ENCODE data around the gene GALC.

GALC gene

DNA sequence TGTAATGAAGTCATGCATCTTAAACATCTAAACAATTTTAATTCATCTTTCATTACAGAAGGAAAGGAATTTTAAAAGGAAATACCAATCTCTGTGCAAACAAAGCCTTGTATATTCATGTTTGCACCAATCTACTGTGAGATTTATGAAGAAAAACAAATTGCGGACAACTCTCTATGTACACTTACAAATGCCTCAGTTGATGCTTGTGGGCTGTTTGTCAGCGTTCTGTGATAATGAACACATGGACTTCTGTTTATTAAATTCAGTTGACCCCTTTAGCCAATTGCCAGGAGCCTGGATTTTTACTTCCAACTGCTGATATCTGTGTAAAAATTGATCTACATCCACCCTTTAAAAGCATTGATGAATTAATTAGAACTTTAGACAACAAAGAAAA, 17.3 kb upstream of the GALC start:
- Histone ChIP-seq H4K20me1 (ENCODE audit: insufficient read depth, low read length) (no peaks in the 10 kb centered on the region), H3K79me2 (ENCODE audit: insufficient read depth, low read length) (peaks cover 24% of the 10 kb centered on the region), H3K9ac (ENCODE audit: low read depth, low read length) (no peak overlapping the region), H3K4me3 (ENCODE audit: low read depth in 1 of 2, low read length in 2 of 2) (no peak overlapping the region), H2AFZ (ENCODE audit: low read depth, low read length) (no peak overlapping the region), H3K27me3 (ENCODE audit: insufficient read depth, low read length, poor library complexity) (no peaks in the 10 kb centered on the region), H3K4me1 (ENCODE audit: insufficient read depth, low read length) (peaks cover 35% of the 10 kb centered on the region), H3K36me3 (ENCODE audit: insufficient read depth, low read length) (no peaks in the 10 kb centered on the region), H3K27ac (ENCODE audit: low read length) (no peak overlapping the region), H3K9me3 (ENCODE audit: insufficient read depth, low read length, severe bottlenecking) (no peaks in the 10 kb centered on the region), H3K4me2 (ENCODE audit: insufficient read depth, low read length) (no peak overlapping the region)
- DNase-seq (no peak), ATAC-seq (ENCODE audit: insufficient read depth, low read depth) (no peak)
- TF ChIP-seq EZH2 (IDR thresholded peaks at IDR 0.05; ENCODE audit: borderline replicate concordance, low read depth, low read length, severe bottlenecking), result no peak
- TF ChIP-seq, protein P1, sequence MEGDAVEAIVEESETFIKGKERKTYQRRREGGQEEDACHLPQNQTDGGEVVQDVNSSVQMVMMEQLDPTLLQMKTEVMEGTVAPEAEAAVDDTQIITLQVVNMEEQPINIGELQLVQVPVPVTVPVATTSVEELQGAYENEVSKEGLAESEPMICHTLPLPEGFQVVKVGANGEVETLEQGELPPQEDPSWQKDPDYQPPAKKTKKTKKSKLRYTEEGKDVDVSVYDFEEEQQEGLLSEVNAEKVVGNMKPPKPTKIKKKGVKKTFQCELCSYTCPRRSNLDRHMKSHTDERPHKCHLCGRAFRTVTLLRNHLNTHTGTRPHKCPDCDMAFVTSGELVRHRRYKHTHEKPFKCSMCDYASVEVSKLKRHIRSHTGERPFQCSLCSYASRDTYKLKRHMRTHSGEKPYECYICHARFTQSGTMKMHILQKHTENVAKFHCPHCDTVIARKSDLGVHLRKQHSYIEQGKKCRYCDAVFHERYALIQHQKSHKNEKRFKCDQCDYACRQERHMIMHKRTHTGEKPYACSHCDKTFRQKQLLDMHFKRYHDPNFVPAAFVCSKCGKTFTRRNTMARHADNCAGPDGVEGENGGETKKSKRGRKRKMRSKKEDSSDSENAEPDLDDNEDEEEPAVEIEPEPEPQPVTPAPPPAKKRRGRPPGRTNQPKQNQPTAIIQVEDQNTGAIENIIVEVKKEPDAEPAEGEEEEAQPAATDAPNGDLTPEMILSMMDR (IDR thresholded peaks at IDR 0.05; ENCODE audit: borderline replicate concordance, extremely low read depth, low read length, poor library complexity, severe bottlenecking), result no peak

DNA sequence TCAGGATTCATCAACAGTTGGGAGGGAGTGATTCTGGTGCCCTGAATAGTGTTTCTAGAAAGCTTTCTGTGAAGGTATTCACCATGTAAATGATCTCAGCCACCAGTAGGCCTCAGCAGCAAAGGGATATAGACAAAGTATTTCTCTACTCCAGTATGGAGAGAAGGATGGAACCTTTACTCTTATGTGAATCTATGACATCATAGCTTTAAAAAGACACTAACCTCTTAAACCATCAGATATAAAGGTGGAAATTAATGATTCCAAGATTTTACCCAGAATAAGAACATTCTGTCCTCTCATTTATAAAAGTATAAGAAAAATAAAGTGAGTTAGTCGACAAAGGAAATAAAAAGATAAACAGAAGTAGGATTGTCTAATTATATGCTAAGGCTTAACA, 16.5 kb upstream of the GALC start:
- Histone ChIP-seq H3K4me3 (ENCODE audit: low read depth in 1 of 2, low read length in 2 of 2) (no peak overlapping the region), H3K9ac (ENCODE audit: low read depth, low read length) (no peak overlapping the region), H3K36me3 (ENCODE audit: insufficient read depth, low read length) (no peaks in the 10 kb centered on the region), H3K4me2 (ENCODE audit: insufficient read depth, low read length) (no peak overlapping the region), H3K27me3 (ENCODE audit: insufficient read depth, low read length, poor library complexity) (no peaks in the 10 kb centered on the region), H3K27ac (ENCODE audit: low read length) (no peak overlapping the region), H2AFZ (ENCODE audit: low read depth, low read length) (no peak overlapping the region), H3K79me2 (ENCODE audit: insufficient read depth, low read length) (peaks cover 24% of the 10 kb centered on the region), H3K9me3 (ENCODE audit: insufficient read depth, low read length, severe bottlenecking) (no peaks in the 10 kb centered on the region), H4K20me1 (ENCODE audit: insufficient read depth, low read length) (no peaks in the 10 kb centered on the region), H3K4me1 (ENCODE audit: insufficient read depth, low read length) (peaks cover 44% of the 10 kb centered on the region)
- TF ChIP-seq, protein P1 (IDR thresholded peaks at IDR 0.05; ENCODE audit: borderline replicate concordance, extremely low read depth, low read length, poor library complexity, severe bottlenecking), result no peak
- TF ChIP-seq EZH2 (IDR thresholded peaks at IDR 0.05; ENCODE audit: borderline replicate concordance, low read depth, low read length, severe bottlenecking), result no peak
- no peak for ATAC-seq (ENCODE audit: insufficient read depth, low read depth)
- no peak for DNase-seq

- ATAC-seq (ENCODE audit: insufficient read depth, low read depth), result no peak
Measured at GRCh38 chr14:88008039-88008742, 15.2 kb upstream of the GALC start.

More at GRCh38 chr14:88008039-88008742, 15.2 kb upstream of the GALC start:
- Histone ChIP-seq H3K9me3 (ENCODE audit: insufficient read depth, low read length, severe bottlenecking) (no peaks in the 10 kb centered on the region), H3K4me1 (ENCODE audit: insufficient read depth, low read length) (peaks cover 51% of the 10 kb centered on the region), H4K20me1 (ENCODE audit: insufficient read depth, low read length) (no peaks in the 10 kb centered on the region), H3K4me3 (ENCODE audit: low read depth in 1 of 2, low read length in 2 of 2) (no peak overlapping the region), H3K36me3 (ENCODE audit: insufficient read depth, low read length) (no peaks in the 10 kb centered on the region), H3K4me2 (ENCODE audit: insufficient read depth, low read length) (peak overlapping the region; percentile 18; the same call in 1 of the 2 replicates), H2AFZ (ENCODE audit: low read depth, low read length) (no peak overlapping the region), H3K27me3 (ENCODE audit: insufficient read depth, low read length, poor library complexity) (no peaks in the 10 kb centered on the region), H3K79me2 (ENCODE audit: insufficient read depth, low read length) (peaks cover 24% of the 10 kb centered on the region), H3K27ac (ENCODE audit: low read length) (no peak overlapping the region), H3K9ac (ENCODE audit: low read depth, low read length) (no peak overlapping the region)
- no peak for TF ChIP-seq EZH2 (IDR thresholded peaks at IDR 0.05; ENCODE audit: borderline replicate concordance, low read depth, low read length, severe bottlenecking)
- TF ChIP-seq, protein P1 (IDR thresholded peaks at IDR 0.05; ENCODE audit: borderline replicate concordance, extremely low read depth, low read length, poor library complexity, severe bottlenecking), result no peak
- no peak for DNase-seq

All from DND-41 (cell line).